ENCODE measurements around the gene BHMT2.
A peak's percentile ranks its signal among the peaks of the same experiment; 100 is the strongest.

The BHMT2 gene

DNA sequence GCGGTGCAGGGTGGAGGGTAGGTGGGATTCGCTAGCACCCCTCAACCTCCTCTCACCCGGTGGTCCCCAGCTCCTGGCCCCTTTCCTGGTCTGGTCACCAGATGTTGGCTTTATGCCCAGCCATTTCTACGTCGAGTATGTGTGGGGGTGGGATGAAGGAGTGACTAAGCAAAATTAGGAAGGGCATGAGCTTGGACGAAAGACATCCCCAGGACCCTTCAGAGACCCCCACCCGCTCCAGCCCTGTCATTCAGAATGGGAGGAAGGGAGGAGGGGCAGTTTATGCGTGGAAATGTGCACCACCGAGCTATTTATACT is 742 bp downstream of the BHMT2 start:
- DNase-seq (ENCODE audit: low spot score), result peak; percentile 22

DNA sequence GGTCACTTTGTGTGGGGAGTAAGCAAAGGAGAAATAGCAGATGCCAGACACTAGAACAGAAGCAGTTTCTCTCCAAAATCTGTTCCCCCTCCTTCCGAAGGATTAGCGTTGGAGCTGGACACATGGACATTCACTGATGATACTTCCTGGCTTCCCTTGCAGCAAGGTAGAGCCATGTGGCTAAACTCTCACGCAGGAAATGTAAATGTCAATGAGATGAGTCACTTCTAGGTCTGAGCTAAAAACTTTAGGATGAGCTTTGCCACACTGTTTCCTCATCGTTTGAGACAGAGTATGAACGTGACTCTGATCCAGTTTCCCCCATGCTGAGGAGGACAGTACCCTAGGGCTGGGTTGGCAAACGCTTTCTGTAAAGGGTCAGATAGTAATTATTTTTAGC is 5.1 kb downstream of the BHMT2 start:
- DNase-seq (ENCODE audit: low spot score), result no peak

GRCh38 chr5:79075646-79076426 is 6.3 kb downstream of the BHMT2 start:
- DNase-seq (ENCODE audit: low spot score), result no peak

GRCh38 chr5:79076819-79077218 is 7.3 kb downstream of the BHMT2 start:
- no peak for DNase-seq (ENCODE audit: low spot score)

- peak; percentile 10 for DNase-seq (ENCODE audit: low spot score)
Observed at GRCh38 chr5:79077680-79078365, 8.3 kb downstream of the BHMT2 start.

GRCh38 chr5:79080804-79081203 is 11.2 kb downstream of the BHMT2 start:
- DNase-seq (ENCODE audit: low spot score), result no peak

DNA sequence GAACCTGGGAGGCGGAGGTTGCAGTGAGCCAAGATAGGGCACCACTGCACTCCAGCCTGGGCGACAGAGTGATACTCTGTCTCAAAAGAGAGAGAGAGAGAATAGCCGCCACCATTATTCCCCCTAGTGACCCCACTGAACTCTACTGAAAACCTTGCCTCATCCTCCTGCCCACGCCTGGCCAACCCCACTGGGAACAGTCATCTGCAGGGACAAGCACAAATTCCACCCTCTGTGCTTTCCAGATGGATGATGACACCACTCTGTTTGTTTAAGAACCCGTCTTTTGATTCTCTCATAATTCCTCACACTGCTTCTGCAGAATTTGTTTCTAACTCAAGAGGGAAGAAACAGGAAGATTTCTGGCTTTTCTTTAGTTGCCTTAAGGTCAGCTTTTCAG is 12.2 kb downstream of the BHMT2 start:
- DNase-seq (ENCODE audit: low spot score), result no peak

DNA sequence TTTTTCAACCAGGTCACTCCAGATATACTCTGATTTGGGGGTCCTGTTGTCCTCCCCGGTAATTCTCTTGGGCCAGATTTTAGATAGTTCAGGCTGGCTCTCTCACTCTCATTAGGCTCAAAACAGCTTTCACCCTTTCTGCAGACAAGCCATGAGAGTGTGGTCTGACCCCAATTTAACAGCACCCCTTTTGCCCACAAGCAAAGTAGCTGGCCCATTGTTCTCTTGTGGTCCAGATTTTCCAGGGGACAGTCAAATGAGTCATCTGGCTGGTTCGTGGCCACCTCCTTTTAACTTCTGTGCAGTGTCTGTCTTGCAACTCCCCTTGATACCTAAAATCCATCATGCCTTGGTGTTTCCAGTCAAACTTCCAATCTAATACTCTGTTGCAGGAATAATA is 16.5 kb downstream of the BHMT2 start:
- no peak for DNase-seq (ENCODE audit: low spot score)

- no peak for DNase-seq (ENCODE audit: low spot score)
Observed at GRCh38 chr5:79088507-79088906, 18.9 kb downstream of the BHMT2 start.

GRCh38 chr5:79091064-79091463 is 21.5 kb downstream of the BHMT2 start:
- DNase-seq (ENCODE audit: low spot score), result no peak

- no peak for DNase-seq (ENCODE audit: low spot score)
Observed at GRCh38 chr5:79093762-79094161, 24.2 kb downstream of the BHMT2 start.

GRCh38 chr5:79105868-79106267 is 36.3 kb downstream of the BHMT2 start:
- no peak for DNase-seq (ENCODE audit: low spot score)

- no peak for DNase-seq (ENCODE audit: low spot score)
Observed at GRCh38 chr5:79107020-79107796, 37.6 kb downstream of the BHMT2 start.

GRCh38 chr5:79108086-79108485 is 38.5 kb downstream of the BHMT2 start:
- no peak for DNase-seq (ENCODE audit: low spot score)

- DNase-seq (ENCODE audit: low spot score), result no peak
Observed at GRCh38 chr5:79108792-79109191, 39.2 kb downstream of the BHMT2 start.

DNA sequence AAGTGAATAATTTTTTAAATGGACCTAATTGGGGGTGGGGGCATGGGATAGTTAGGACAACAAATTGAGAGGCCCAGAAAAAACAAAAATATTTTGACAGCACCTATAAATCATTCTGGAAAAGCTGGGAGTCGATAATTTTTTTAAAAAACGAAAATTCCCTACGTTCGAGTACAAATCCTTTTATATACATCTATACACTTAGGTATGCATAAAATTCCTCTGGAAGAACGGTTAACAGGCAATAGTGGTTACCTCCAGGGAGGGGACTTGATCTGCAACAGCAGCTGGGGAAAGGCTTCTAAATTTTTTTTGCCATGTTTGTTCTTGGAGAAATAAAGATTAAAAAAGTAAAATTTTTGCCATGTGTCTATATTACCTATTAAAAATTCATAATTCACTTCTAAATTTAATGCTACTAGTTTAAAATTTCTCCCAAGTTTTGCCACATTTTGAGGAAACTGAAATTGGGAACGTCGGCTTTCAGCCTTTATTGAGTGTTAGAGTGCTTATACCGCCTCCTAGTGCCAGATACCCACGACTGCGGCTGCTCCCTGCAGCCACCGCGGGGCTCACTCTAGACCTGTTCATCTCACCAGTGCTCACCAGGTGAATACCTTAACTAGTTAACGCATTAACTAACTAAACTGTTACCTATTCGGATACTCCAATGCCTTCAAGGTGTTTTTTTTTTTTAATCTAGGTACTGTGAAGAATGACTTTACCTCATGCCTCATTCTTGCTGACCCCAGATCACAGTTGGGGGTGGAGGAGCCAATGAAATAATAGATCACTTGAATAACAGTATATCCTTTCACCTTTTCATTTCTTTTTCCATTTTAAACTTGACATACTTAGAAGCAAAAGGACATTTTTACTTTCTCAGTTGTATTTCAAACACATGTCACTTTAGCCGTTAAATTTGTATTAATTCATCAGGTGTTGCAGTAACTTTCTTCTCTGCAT is 40.2 kb downstream of the BHMT2 start:
- no peak for DNase-seq (ENCODE audit: low spot score)

DNA sequence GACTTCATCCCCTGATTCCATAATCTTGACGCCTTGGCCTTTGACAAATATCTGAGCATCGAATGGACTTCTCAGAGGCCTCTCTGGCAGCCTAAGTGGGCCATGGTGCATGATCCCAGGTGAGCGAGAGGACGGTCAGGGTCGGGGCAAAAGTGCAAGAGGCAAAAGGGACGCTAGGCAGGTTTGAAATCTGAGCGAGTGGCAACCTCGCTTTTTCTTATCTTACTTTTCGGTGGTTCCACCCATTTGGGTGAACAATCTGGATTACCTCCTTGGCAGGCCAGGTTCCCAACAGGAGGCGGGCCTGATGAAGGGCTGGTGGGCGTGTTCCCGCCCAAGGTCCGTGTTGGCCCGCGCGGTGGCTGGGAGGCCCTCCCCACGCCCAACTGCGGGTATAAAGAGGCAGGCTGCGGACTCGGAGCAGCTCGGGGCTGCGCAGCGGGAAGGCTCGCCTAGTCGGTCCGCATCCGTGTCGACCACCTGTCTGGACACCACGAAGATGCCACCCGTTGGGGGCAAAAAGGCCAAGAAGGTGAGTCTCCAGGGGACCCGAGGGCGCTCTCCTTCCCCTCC is 41.9 kb downstream of the BHMT2 start, which contains the start of gene BHMT:
TSS of gene BHMT (plus strand) at position 423 of the 573 bp plus-strand sequence. CDS start at position 500, 77 bp downstream.
- DNase-seq (ENCODE audit: low spot score), result no peak

DNA sequence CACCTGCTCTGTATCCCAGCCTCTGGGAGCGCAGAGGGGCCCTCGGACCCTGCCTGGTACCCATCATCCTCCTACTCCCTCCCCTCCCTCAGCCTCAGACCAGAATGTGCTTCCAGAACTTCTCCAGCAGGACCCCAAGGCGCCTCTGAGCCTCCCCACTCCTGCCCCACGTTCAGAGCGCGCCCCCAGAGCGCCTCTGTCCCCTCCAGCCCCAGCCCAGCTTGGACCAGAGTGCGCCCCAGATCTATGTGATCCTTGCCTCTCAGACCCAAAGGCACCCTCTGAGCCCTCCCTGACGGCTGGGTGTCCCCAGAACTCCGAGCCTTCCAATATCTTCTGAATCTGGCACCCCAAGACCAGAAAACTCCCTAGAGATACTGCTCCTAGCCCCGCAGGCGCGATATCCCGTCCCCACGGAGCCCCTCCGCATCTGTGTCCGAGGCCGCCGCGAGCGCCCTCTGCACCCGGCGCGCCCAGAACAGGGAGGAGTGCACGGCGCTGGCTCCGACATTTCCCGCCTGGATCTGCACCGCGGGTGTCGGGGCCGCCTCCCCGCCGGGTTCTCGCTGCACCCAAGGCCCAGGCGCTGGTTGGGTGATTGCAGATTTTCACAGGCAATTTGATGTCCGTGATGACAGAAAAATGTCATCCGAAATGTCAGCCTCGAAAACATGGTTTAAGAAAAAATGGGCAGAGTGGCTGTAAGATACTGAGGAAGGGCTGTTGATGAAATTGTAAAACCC is 42.6 kb downstream of the BHMT2 start:
- DNase-seq (ENCODE audit: low spot score), result no peak

GRCh38 chr5:79112703-79113058 is 43.1 kb downstream of the BHMT2 start:
- no peak for DNase-seq (ENCODE audit: low spot score)

DNA sequence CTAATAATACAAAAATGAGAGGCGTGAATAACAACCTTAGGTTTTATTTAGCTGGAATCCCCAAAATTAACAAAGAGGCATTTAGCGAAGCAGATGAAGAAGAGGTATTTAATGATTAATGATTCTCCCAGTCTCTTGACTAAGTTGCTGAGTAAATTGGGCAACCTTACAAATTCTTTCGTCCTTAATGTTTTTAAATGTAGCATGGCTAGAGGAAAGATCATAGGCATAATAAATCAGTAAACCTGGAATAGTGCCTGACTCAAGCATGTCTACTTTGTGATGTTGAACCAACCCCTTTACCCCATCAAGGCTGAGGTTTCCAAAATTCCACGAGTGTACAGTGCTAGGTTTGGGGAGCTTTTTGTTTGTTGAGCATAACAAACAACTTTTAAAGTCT is 49.9 kb downstream of the BHMT2 start:
- no peak for DNase-seq (ENCODE audit: low spot score)

- no peak for DNase-seq (ENCODE audit: low spot score)
Observed at GRCh38 chr5:79120221-79120620, 50.7 kb downstream of the BHMT2 start.
